GM12891 (cell line): Measurements from ENCODE around the gene WDR7.

Experiments
- DNase-seq: peaks from one replicate; pipeline ENCODE4 v3.0.0; 2011; ENCODE audit warnings: low spot score; ENCODE audit not compliant: insufficient read length
- FAIRE-seq: peaks from 2 replicates; lab custom pipeline; 2011; peaks lifted over from hg19 to GRCh38; lab: Jason Lieb, UNC
- PAX5 ChIP-seq: IDR thresholded peaks from 2 replicates; pipeline ENCODE4 v1.6.1; 2011; ENCODE audit warnings: low read length, moderate library complexity, mild to moderate bottlenecking; ENCODE audit not compliant: insufficient read depth, severe bottlenecking
- POLR2A ChIP-seq: IDR thresholded peaks from 2 replicates; pipeline ENCODE4 v1.6.1; 2011; ENCODE audit warnings: low read depth, low read length, control low read depth
- POLR2AphosphoS5 ChIP-seq: IDR thresholded peaks from 2 replicates; pipeline ENCODE4 v1.6.1; 2011; ENCODE audit warnings: low read depth, low read length, control low read depth
- POU2F2 ChIP-seq: IDR thresholded peaks from 2 replicates; pipeline ENCODE4 v1.6.1; 2011; ENCODE audit warnings: low read depth, mild to moderate bottlenecking, control low read depth, low read length, moderate library complexity
- SPI1 ChIP-seq: IDR thresholded peaks from 2 replicates; pipeline ENCODE4 v1.6.1; 2011; ENCODE audit warnings: low read depth, low read length, control low read depth
- TAF1 ChIP-seq: IDR thresholded peaks from 2 replicates; pipeline ENCODE4 v1.6.1; 2011; ENCODE audit warnings: low read depth, low read length, control low read depth

Gene WDR7

GRCh38 chr18:56987236-56987635 lies 336.1 kb downstream of the WDR7 start:
- TF ChIP-seq POLR2A (no peak), PAX5 (no peak), POU2F2 (no peak), POLR2AphosphoS5 (no peak), TAF1 (no peak), SPI1 (no peak)

GRCh38 chr18:56988022-56988421 lies 336.9 kb downstream of the WDR7 start:
- DNase-seq (no peak), FAIRE-seq (no peak)
- TF ChIP-seq TAF1, result no peak
- no peak for TF ChIP-seq SPI1
- TF ChIP-seq POLR2AphosphoS5, result no peak
- TF ChIP-seq PAX5, result no peak
- TF ChIP-seq POU2F2, result no peak
- TF ChIP-seq POLR2A, result no peak

More at GRCh38 chr18:56987236-56987635, 336.1 kb downstream of the WDR7 start:
- FAIRE-seq (no peak), DNase-seq (no peak)

GRCh38 chr18:56990678-56991077 lies 339.5 kb downstream of the WDR7 start:
- TF ChIP-seq TAF1 (no peak), SPI1 (no peak), POU2F2 (no peak), POLR2A (no peak), POLR2AphosphoS5 (no peak), PAX5 (no peak)
- FAIRE-seq, result no peak
- no peak for DNase-seq

GRCh38 chr18:56992777-56993176 lies 341.6 kb downstream of the WDR7 start:
- DNase-seq, result no peak
- no peak for FAIRE-seq
- no peak for TF ChIP-seq POLR2AphosphoS5
- TF ChIP-seq PAX5, result no peak
- no peak for TF ChIP-seq SPI1
- no peak for TF ChIP-seq POU2F2

- TF ChIP-seq POLR2A (no peak), TAF1 (no peak), POU2F2 (no peak), POLR2AphosphoS5 (no peak), SPI1 (no peak), PAX5 (no peak)
- DNase-seq, result no peak
- no peak for FAIRE-seq
Measured at GRCh38 chr18:56995579-56996188, 344.5 kb downstream of the WDR7 start.

GRCh38 chr18:56997200-56997599 lies 346.0 kb downstream of the WDR7 start:
- no peak for DNase-seq
- no peak for FAIRE-seq
- TF ChIP-seq SPI1 (no peak), PAX5 (no peak), POLR2AphosphoS5 (no peak), POU2F2 (no peak), POLR2A (no peak), TAF1 (no peak)

GRCh38 chr18:56999823-57000222 lies 348.7 kb downstream of the WDR7 start:
- no peak for TF ChIP-seq SPI1
- TF ChIP-seq PAX5, result no peak
- no peak for TF ChIP-seq POLR2AphosphoS5
- TF ChIP-seq TAF1, result no peak
- no peak for TF ChIP-seq POU2F2
- TF ChIP-seq POLR2A, result no peak
- FAIRE-seq (no peak), DNase-seq (no peak)

- FAIRE-seq (no peak), DNase-seq (no peak)
- TF ChIP-seq POLR2A, result no peak
- TF ChIP-seq TAF1, result no peak
- no peak for TF ChIP-seq SPI1
- no peak for TF ChIP-seq PAX5
- TF ChIP-seq POLR2AphosphoS5, result no peak
- no peak for TF ChIP-seq POU2F2
Measured at GRCh38 chr18:57002627-57003026, 351.5 kb downstream of the WDR7 start.

GRCh38 chr18:57003342-57003741 lies 352.2 kb downstream of the WDR7 start:
- TF ChIP-seq POLR2AphosphoS5 (no peak), PAX5 (no peak), TAF1 (no peak), POU2F2 (no peak), POLR2A (no peak), SPI1 (no peak)
- no peak for DNase-seq
- FAIRE-seq, result no peak

- FAIRE-seq, result peak; percentile 74
- DNase-seq, result peak; percentile 14
- TF ChIP-seq SPI1 (0 out of 2 replicates have a peak, but pooled peaks have one; percentile 9), TAF1 (no peak), PAX5 (no peak), POU2F2 (no peak), POLR2AphosphoS5 (no peak), POLR2A (no peak)
Measured at GRCh38 chr18:57004366-57005121, 353.4 kb downstream of the WDR7 start.
